ENCODE measurements around the gene SLAMF8. TPM values are rescaled to one million over a fixed set of nuclear protein-coding genes. Genes with fewer than 3 reads are reported as not detected.

The SLAMF8 gene
- total RNA-seq, 1 donor, result 0.36 TPM

- H3K79me2 ChIP-seq (ENCODE audit: insufficient read depth, low read length), result no peaks in the 10 kb centered on the region
- peaks cover 4% of the 10 kb centered on the region for H3K27me3 ChIP-seq (ENCODE audit: insufficient read depth, low read length)
- H3K9me3 ChIP-seq (ENCODE audit: low read depth, low read length), result no peaks in the 10 kb centered on the region
- no peak overlapping the region for H3K4me3 ChIP-seq (ENCODE audit: insufficient read depth, low read length)
- no peak overlapping the region for H2AFZ ChIP-seq (ENCODE audit: low read length)
- no peaks in the 10 kb centered on the region for H3K36me3 ChIP-seq (ENCODE audit: insufficient read depth, low read length)
- TF ChIP-seq CTCF (IDR thresholded peaks at IDR 0.05; ENCODE audit: extremely low read depth, low read depth, low read length), result no peak
- no peak overlapping the region for H3K4me2 ChIP-seq (ENCODE audit: insufficient read depth, low read length)
- H3K27ac ChIP-seq (ENCODE audit: low read depth, low read length), result no peak overlapping the region
- no peaks in the 10 kb centered on the region for H4K20me1 ChIP-seq (ENCODE audit: insufficient read depth, low read length)
- peaks cover 6% of the 10 kb centered on the region for H3K4me1 ChIP-seq (ENCODE audit: insufficient read depth, low read length)
- no peak for DNase-seq (ENCODE audit: insufficient read length, low spot score, missing footprints)
These were observed 2.1 kb downstream of the SLAMF8 start for GRCh38 chr1:159828581-159829272.

GRCh38 chr1:159829273-159829634, 2.6 kb downstream of the SLAMF8 start:
- no peak overlapping the region for H3K4me3 ChIP-seq (ENCODE audit: insufficient read depth, low read length)

GRCh38 chr1:159829822-159830465, 3.3 kb downstream of the SLAMF8 start:
- no peak overlapping the region for H2AFZ ChIP-seq (ENCODE audit: low read length)

More at GRCh38 chr1:159829273-159829634, 2.6 kb downstream of the SLAMF8 start:
- no peak overlapping the region for H2AFZ ChIP-seq (ENCODE audit: low read length)
- TF ChIP-seq CTCF (IDR thresholded peaks at IDR 0.05; ENCODE audit: extremely low read depth, low read depth, low read length), result peak; percentile 44
- no peak overlapping the region for H3K4me2 ChIP-seq (ENCODE audit: insufficient read depth, low read length)
- no peaks in the 10 kb centered on the region for H3K27me3 ChIP-seq (ENCODE audit: insufficient read depth, low read length)
- H3K9me3 ChIP-seq (ENCODE audit: low read depth, low read length), result no peaks in the 10 kb centered on the region
- no peaks in the 10 kb centered on the region for H3K36me3 ChIP-seq (ENCODE audit: insufficient read depth, low read length)
- peaks cover 6% of the 10 kb centered on the region for H3K4me1 ChIP-seq (ENCODE audit: insufficient read depth, low read length)
- no peaks in the 10 kb centered on the region for H3K79me2 ChIP-seq (ENCODE audit: insufficient read depth, low read length)
- DNase-seq (ENCODE audit: insufficient read length, low spot score, missing footprints), result peak; percentile 75
- H3K27ac ChIP-seq (ENCODE audit: low read depth, low read length), result no peak overlapping the region
- H4K20me1 ChIP-seq (ENCODE audit: insufficient read depth, low read length), result no peaks in the 10 kb centered on the region

More at GRCh38 chr1:159829822-159830465, 3.3 kb downstream of the SLAMF8 start:
- Histone ChIP-seq H3K27me3 (ENCODE audit: insufficient read depth, low read length) (no peaks in the 10 kb centered on the region), H3K4me2 (ENCODE audit: insufficient read depth, low read length) (no peak overlapping the region), H4K20me1 (ENCODE audit: insufficient read depth, low read length) (no peaks in the 10 kb centered on the region), H3K4me1 (ENCODE audit: insufficient read depth, low read length) (peaks cover 6% of the 10 kb centered on the region), H3K27ac (ENCODE audit: low read depth, low read length) (peak overlapping the region; percentile 33), H3K4me3 (ENCODE audit: insufficient read depth, low read length) (no peak overlapping the region), H3K36me3 (ENCODE audit: insufficient read depth, low read length) (no peaks in the 10 kb centered on the region), H3K9me3 (ENCODE audit: low read depth, low read length) (no peaks in the 10 kb centered on the region), H3K79me2 (ENCODE audit: insufficient read depth, low read length) (no peaks in the 10 kb centered on the region)
- DNase-seq (ENCODE audit: insufficient read length, low spot score, missing footprints), result peak; percentile 88
- no peak for TF ChIP-seq CTCF (IDR thresholded peaks at IDR 0.05; ENCODE audit: extremely low read depth, low read depth, low read length)

All from osteoblast (primary cell).